Measurements from ENCODE around the gene LRRC34.

The LRRC34 gene

DNA sequence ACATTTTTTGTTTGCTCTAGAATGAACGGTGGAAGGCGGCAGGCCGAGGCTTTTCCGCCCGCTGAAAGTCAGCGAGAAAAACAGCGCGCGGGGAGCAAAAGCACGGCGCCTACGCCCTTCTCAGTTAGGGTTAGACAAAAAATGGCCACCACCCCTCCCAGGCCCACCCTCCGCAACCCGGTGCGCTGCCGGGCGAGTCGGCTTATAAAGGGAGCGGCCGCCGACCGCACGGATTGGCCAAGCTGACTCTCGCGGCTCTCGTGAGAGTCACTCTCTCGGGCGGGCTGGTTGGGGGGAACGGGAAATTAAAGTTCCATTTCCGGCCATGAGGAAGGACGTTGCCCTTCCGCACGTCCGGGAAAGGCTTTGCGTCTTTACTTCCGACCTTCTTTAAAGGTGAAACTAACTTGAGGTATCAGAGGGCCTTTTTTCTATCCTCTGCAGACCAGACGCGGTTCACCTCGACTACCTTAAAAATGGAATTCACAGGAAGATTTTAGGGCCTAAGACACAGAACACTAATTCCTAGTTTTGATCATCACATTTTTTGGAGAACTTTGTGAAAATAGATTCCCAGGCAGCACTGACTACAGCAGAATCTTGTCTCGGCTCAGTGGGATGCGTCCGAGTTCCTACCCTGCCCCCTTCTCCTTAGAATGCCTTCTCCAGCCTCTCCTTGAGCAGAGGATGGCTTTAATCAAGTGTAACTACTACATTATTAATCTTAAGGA lies 47.7 kb downstream of the LRRC34 start, which contains the start of gene TERC:
TSS of gene TERC (minus strand) at position 179 of the 731 bp plus-strand sequence.
- DNase-seq: peak; percentile 75 to 89

DNA sequence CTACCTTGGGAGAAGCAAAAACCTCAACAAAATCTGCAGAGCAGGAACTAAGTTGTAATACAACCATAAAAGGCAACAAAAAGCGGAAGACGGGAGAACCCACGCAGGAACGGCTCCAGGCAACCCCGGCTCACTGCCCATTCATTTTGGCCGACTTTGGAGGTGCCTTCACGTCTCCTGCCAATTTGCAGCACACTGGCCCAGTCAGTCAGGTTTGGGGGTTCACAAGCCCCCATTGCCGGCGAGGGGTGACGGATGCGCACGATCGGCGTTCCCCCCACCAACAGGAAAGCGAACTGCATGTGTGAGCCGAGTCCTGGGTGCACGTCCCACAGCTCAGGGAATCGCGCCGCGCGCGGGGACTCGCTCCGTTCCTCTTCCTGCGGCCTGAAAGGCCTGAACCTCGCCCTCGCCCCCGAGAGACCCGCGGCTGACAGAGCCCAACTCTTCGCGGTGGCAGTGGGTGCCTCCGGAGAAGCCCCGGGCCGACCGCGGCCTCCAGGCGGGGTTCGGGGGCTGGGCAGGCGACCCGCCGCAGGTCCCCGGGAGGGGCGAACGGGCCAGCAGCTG lies 48.3 kb downstream of the LRRC34 start:
- DNase-seq: peak; percentile 16 to 82

DNA sequence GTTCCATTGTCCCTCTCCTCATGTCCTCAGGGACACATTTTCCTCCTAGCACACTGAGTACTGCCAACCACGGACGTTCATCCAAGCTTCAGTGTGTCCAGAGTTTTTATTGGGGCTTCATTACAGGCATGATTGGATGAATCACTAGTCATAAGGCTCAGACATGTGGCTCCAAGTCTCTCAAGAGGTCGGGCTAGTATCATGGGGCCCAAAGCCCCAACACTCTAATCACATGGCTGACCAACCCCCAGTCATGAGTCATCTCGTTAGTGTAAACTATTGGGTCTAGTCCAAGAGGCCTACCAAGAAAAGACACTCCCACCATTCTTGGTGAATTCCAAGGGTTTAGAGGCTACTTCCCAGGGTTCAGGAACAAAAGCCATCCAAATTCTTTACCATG lies 52.2 kb downstream of the LRRC34 start:
- DNase-seq: no peak

DNA sequence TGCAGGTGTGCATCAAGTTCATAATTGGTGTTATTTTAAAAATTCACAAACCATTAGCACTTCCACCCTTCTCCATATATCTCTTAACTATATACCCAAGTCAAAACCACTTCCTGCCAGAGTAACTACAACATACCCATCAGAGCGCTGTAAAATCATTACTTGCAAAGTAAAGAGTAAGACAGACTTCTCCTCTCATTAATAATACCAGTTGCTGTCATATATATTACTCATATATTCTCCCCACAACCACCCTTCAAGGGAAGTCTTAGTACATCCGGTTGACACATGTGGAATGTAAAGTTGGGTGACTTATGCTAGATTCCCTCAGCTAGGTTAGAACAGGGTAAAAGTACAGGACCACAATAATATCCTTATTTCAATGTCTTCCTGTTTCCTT lies 53.4 kb downstream of the LRRC34 start:
- DNase-seq: no peak

DNA sequence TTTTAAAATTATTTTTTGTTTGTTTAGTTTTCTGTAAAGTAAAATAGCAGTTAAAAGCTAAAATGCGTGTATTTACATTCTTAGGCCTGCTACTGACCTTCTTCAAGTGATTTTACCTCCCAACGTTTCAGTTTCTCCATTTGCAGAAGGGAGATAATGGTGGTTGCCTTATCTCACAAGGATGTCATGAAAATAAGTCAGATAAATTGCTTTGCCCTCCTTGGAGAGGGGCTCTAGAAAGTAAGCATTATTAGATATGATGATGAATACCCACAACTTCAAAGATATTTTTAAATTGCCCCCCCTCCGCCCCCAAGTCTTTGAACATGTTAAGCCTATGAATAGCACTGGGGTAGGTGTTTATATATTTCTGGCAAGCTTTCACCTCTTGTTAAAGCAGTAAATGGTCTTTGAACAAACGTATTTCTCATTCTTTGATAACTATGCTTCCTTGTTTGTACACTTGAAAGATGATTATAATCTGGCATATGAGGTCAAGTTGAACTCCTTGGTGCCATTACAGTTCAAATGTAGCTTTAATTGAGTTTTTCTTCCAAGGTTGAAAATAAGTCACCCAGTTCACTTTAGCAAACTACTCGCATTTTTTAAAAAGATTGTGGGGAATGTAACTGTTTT lies 54.2 kb downstream of the LRRC34 start:
- DNase-seq: no peak

DNA sequence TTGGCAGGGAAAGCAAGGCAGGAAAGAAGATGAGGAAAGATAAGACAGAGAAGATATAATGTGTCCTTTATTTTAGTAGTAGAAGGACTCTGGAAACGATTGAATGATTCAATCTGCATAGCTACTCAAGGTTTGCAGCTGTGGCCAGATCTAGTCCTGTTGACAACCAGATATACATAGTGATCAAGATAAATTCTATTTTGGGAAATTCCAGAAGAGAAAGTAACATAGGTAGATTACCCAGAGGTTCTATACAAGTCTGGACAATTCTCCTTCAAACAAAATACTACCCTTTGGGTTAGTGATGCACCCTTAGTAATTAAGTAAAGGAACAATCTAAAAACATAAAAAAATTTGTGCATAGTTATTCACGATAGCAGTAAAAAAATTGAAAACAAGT lies 57.2 kb downstream of the LRRC34 start:
- DNase-seq: no peak

DNA sequence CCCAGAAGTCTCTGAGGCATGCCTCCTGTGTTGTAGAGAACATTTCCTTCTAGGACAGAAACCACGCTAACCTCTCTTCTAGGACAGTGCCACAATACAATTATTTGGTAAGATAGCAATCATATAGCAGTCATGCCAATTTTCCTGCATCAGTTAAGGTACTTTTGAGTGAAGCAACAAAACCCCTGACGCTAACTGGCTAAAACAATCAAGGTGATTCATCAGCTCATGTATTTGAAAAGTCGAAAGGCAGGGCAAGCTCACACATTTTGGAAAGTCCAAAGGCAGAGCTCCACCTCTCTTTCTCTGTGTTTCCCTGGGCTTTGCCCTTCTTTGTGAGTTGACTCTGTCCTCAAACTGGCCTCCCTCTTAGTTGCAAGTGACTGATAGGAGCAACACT lies 58.0 kb downstream of the LRRC34 start:
- DNase-seq: no peak

DNA sequence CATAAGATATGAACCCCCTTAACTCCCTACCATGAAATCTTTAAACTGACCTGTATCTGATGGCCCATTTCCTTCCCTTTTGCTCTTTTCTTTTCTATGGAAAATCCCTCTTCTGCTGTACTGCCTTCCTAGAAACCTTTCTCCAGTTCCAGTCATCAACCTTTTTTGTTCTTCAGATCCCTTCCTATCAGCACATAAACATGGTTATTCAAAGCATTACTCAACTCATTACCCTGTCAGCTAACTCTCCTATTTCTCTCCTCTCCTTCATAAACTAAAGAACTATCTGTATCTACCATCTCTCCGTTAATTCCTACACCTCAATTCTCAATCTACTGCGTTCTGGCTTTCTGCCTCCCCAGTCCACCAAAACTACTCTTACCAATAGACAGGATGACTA lies 60.8 kb downstream of the LRRC34 start:
- DNase-seq: no peak

DNA sequence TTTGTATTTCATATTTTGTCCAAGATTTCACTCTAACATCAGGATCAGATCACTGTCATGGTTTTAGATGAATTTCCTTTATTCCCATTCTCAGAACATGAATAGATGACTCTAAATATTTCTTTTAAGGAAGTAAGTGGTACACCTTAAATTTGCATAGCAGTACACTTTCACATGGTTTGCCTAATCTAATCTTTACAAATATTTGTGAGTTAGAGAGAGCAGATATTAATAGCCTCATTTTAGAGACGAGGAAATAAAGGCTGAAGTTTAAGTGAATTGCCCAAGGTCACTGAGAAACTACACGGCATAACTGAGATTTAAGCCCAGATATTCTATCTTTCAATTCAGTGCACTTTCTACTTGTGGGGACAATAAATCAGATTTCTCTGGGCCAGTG lies 62.0 kb downstream of the LRRC34 start:
- no peak for DNase-seq

DNA sequence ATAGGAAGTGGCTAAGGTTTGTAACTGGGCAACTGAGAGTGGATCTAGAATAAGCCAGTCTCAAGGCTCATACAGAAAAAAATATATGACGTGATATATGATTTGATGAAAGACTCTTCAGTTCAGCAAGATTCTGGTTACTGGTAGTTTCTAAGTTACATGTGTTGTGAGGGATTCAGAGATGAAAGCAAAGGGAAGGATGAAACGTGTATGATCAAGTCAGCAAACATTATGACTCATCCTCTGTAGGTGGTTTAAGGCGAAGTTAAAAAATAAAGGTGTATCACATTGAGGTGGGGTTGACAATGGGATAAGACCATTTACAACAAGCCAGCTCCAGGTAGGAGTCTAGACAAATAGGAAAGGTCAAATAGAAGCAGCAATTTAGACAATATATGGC lies 64.0 kb downstream of the LRRC34 start:
- DNase-seq: no peak

DNA sequence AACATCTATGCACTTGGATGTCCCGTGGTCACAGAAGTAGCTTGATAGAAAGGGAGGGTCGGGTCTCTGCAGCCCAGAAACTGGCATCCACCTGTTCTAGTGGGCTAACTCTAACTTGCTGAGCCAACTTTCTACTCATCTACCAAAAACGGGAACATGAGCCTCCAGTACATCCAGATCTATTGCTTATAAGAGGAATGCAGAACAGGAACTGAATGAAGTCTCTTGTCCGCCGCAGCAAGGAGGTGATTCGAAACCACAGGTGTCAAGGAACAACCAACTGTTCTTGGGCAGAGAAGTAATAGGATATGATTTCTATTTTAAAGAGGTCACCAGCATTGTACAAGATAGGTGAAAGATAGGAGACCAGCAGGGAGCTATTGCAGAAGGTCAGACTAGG lies 65.8 kb downstream of the LRRC34 start:
- no peak for DNase-seq

DNA sequence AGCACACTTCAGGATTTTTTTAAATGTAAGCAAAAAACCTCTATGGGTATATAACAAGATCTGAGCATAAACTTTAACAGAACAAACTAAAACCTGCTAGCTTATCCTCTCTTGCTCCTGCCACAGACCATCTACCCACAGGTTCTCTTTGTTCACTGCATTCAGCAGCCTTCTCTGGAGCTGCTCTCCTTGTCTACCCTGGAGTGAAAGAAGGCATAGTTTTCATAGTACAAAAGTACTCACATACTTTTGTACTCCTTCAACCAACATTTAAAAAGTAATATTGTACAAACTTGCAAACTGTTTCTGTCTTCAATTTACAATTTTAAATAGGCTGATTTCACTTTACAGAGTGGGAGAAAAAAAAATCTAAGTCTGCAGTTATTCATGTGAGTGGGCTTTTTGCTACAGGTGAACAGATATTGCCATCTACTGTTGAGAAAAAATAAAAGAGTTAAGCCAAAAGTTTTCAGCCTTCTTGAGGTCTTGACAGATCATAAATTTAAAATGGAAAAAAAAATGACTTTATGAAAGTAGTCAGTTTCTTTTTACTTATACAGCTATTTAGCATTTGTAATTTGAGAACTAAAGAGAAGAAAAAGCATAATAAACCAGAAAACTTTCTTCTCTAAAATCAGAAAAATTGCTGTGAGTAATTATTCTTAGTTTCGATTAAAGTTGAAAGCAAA lies 68.2 kb downstream of the LRRC34 start:
- peak in 1 of 2 experiments; percentile 33 for DNase-seq

All from NCI-H526 (cell line).